A673 (cell line): ENCODE data around the gene TMEM54.

ENCODE experiments used
- CTCF ChIP-seq: fragments of 300-800, 200-600 bp; sonication (generic); conservative IDR thresholded peaks from 2 replicates; pipeline ENCODE4 v1.5.1; 2017; ENCODE audit warnings: low read depth, mild to moderate bottlenecking, antibody characterized with exemption, low read length, moderate library complexity, mixed read lengths
- EZH2 ChIP-seq: fragments of 200-600 bp; sonication (generic); IDR thresholded peaks from 2 replicates; pipeline ENCODE4 v1.6.1; 2017; ENCODE audit warnings: borderline replicate concordance, low read depth, mild to moderate bottlenecking, mixed read lengths, antibody characterized with exemption, low read length; ENCODE audit not compliant: poor library complexity, severe bottlenecking

- TF ChIP-seq CTCF (no peak), EZH2 (no peak)
These were observed 27.7 kb downstream of the TMEM54 start for GRCh38 chr1:32873484-32873883.
